ENCODE data around the gene MYH7.

DNA sequence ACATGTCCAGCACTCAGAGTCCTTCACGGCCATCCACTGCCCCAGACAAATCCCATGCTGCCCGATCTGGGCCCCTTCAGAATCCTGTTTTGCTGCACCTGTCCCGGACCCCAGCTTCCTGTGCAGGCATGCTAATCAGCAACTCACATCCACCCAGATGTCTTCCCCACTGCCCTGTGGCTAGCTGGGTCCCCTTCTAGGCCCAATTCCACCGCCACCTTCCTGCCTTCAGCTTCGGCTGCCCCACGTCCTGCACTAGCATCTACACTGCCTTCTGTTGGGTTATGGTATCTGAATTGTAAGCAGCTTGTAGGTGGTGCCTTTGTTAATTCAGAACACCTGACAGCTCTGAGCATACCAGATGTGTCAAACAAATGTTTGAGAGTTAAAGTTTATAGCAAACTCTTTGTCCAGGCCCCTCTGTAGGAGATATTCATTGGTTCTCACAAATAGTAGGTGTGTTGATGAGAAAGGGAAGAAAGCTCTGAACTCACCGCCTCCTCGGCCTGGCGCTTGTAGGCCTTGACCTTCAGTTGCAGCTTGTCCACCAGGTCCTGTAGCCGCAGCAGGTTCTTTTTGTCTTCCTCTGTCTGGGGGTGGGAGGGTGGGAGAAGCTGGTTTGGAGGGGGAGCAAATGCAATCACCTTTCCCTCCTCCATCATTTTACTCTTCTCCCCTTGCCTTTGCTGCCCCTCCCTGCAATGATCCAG, 52.6 kb downstream of the MYH7 start:
- no peak for TF ChIP-seq MYBL2 (CRISPR knock-in tag; IDR thresholded peaks at IDR 0.05)
- no peak for TF ChIP-seq E2F5 (CRISPR knock-in tag; IDR thresholded peaks at IDR 0.05)
- TF ChIP-seq, protein P1, sequence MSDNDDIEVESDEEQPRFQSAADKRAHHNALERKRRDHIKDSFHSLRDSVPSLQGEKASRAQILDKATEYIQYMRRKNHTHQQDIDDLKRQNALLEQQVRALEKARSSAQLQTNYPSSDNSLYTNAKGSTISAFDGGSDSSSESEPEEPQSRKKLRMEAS (CRISPR knock-in tag; IDR thresholded peaks at IDR 0.05) = no peak
- TF ChIP-seq, protein P2, sequence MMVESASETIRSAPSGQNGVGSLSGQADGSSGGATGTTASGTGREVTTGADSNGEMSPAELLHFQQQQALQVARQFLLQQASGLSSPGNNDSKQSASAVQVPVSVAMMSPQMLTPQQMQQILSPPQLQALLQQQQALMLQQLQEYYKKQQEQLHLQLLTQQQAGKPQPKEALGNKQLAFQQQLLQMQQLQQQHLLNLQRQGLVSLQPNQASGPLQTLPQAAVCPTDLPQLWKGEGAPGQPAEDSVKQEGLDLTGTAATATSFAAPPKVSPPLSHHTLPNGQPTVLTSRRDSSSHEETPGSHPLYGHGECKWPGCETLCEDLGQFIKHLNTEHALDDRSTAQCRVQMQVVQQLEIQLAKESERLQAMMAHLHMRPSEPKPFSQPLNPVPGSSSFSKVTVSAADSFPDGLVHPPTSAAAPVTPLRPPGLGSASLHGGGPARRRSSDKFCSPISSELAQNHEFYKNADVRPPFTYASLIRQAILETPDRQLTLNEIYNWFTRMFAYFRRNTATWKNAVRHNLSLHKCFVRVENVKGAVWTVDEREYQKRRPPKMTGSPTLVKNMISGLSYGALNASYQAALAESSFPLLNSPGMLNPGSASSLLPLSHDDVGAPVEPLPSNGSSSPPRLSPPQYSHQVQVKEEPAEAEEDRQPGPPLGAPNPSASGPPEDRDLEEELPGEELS (CRISPR knock-in tag; IDR thresholded peaks at IDR 0.05) = no peak
- no peak for TF ChIP-seq ZNF423 (CRISPR knock-in tag; IDR thresholded peaks at IDR 0.05)
- TF ChIP-seq, protein P3, sequence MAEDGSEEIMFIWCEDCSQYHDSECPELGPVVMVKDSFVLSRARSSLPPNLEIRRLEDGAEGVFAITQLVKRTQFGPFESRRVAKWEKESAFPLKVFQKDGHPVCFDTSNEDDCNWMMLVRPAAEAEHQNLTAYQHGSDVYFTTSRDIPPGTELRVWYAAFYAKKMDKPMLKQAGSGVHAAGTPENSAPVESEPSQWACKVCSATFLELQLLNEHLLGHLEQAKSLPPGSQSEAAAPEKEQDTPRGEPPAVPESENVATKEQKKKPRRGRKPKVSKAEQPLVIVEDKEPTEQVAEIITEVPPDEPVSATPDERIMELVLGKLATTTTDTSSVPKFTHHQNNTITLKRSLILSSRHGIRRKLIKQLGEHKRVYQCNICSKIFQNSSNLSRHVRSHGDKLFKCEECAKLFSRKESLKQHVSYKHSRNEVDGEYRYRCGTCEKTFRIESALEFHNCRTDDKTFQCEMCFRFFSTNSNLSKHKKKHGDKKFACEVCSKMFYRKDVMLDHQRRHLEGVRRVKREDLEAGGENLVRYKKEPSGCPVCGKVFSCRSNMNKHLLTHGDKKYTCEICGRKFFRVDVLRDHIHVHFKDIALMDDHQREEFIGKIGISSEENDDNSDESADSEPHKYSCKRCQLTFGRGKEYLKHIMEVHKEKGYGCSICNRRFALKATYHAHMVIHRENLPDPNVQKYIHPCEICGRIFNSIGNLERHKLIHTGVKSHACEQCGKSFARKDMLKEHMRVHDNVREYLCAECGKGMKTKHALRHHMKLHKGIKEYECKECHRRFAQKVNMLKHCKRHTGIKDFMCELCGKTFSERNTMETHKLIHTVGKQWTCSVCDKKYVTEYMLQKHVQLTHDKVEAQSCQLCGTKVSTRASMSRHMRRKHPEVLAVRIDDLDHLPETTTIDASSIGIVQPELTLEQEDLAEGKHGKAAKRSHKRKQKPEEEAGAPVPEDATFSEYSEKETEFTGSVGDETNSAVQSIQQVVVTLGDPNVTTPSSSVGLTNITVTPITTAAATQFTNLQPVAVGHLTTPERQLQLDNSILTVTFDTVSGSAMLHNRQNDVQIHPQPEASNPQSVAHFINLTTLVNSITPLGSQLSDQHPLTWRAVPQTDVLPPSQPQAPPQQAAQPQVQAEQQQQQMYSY (CRISPR knock-in tag; IDR thresholded peaks at IDR 0.05) = no peak
- no peak for TF ChIP-seq CREB1 (CRISPR knock-in tag; IDR thresholded peaks at IDR 0.05)
- TF ChIP-seq, protein P4, sequence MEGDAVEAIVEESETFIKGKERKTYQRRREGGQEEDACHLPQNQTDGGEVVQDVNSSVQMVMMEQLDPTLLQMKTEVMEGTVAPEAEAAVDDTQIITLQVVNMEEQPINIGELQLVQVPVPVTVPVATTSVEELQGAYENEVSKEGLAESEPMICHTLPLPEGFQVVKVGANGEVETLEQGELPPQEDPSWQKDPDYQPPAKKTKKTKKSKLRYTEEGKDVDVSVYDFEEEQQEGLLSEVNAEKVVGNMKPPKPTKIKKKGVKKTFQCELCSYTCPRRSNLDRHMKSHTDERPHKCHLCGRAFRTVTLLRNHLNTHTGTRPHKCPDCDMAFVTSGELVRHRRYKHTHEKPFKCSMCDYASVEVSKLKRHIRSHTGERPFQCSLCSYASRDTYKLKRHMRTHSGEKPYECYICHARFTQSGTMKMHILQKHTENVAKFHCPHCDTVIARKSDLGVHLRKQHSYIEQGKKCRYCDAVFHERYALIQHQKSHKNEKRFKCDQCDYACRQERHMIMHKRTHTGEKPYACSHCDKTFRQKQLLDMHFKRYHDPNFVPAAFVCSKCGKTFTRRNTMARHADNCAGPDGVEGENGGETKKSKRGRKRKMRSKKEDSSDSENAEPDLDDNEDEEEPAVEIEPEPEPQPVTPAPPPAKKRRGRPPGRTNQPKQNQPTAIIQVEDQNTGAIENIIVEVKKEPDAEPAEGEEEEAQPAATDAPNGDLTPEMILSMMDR (IDR thresholded peaks at IDR 0.05) = no peak
- no peak for TF ChIP-seq RELA (CRISPR knock-in tag; IDR thresholded peaks at IDR 0.05; ENCODE audit: borderline replicate concordance)

Measured in WTC11 (cell line).